DND-41 (cell line): ENCODE measurements around the gene SHISA2.
A peak's percentile ranks its signal among the peaks of the same experiment; 100 is the strongest.

Experiments
- ATAC-seq: fragments of 200-7000 bp; cut with Tn5 transposase; 3 replicates; pipeline ENCODE4 v1.9.1; 2021; ENCODE audit warnings: low read depth; ENCODE audit not compliant: insufficient read depth
- DNase-seq: peaks from one replicate; pipeline ENCODE4 v3.0.0-alpha.2; 2020
- H2AFZ ChIP-seq: 2 replicates; pipeline ENCODE4 v1.6.0; 2012; ENCODE audit warnings: low read depth, low read length
- H3K27ac ChIP-seq: 2 replicates; pipeline ENCODE4 v1.5.1; 2012; ENCODE audit warnings: low read length, inconsistent platforms
- H3K27me3 ChIP-seq: fragments of 200-600 bp; sonication (generic); 2 replicates; pipeline ENCODE4 v1.6.0; 2012; ENCODE audit warnings: low read length, mild to moderate bottlenecking, inconsistent platforms; ENCODE audit not compliant: insufficient read depth, poor library complexity
- H3K36me3 ChIP-seq: 2 replicates; pipeline ENCODE4 v1.5.1; 2012; ENCODE audit warnings: low read length, inconsistent platforms; ENCODE audit not compliant: insufficient read depth
- H3K4me1 ChIP-seq: 2 replicates; pipeline ENCODE4 v1.5.1; 2012; ENCODE audit warnings: mild to moderate bottlenecking, low read length; ENCODE audit not compliant: insufficient read depth
- H3K4me2 ChIP-seq: 2 replicates; pipeline ENCODE4 v1.6.0; 2012; ENCODE audit warnings: mild to moderate bottlenecking, moderate library complexity, low read length, inconsistent platforms; ENCODE audit not compliant: insufficient read depth
- H3K4me3 ChIP-seq, 2 experiments: fragments of 200-600 bp in 1 of 2; shearing (Covaris generic) in 1 of 2; 2 replicates each; pipeline ENCODE4 v1.5.1; 2012 to 2016; ENCODE audit warnings: inconsistent platforms in 2 of 2, low read length in 2 of 2, mild to moderate bottlenecking in 2 of 2, low read depth in 1 of 2, moderate library complexity in 1 of 2
- H3K79me2 ChIP-seq: 2 replicates; pipeline ENCODE4 v1.6.0; 2012; ENCODE audit warnings: low read length, inconsistent platforms; ENCODE audit not compliant: insufficient read depth
- H3K9ac ChIP-seq: 2 replicates; pipeline ENCODE4 v1.6.0; 2012; ENCODE audit warnings: low read depth, mild to moderate bottlenecking, inconsistent platforms, low read length, moderate library complexity
- H3K9me3 ChIP-seq: 2 replicates; pipeline ENCODE4 v1.5.1; 2012; ENCODE audit warnings: low read length, moderate library complexity, mild to moderate bottlenecking, inconsistent platforms; ENCODE audit not compliant: insufficient read depth, severe bottlenecking
- H4K20me1 ChIP-seq: 2 replicates; pipeline ENCODE4 v1.6.0; 2012; ENCODE audit warnings: low read length; ENCODE audit not compliant: insufficient read depth
- EZH2 ChIP-seq: IDR thresholded peaks from 3 replicates; pipeline ENCODE4 v1.6.1; 2012; ENCODE audit warnings: borderline replicate concordance, low read depth, mild to moderate bottlenecking, moderate library complexity, low read length, inconsistent platforms; ENCODE audit not compliant: severe bottlenecking
- TF ChIP-seq, protein P1 (sequence below): IDR thresholded peaks from 2 replicates; pipeline ENCODE4 v1.5.1; 2012; ENCODE audit warnings: borderline replicate concordance, low read length, moderate library complexity, mild to moderate bottlenecking; ENCODE audit not compliant: poor library complexity, severe bottlenecking; ENCODE audit errors: extremely low read depth

Gene SHISA2

GRCh38 chr13:26041444-26041843 lies 10.4 kb downstream of the SHISA2 start:
- Histone ChIP-seq H3K36me3 (peaks cover 20% of the 10 kb centered on the region), H3K4me1 (peaks cover 25% of the 10 kb centered on the region), H3K4me3 (no peak overlapping the region), H3K27me3 (no peaks in the 10 kb centered on the region), H3K9me3 (no peaks in the 10 kb centered on the region), H3K9ac (no peak overlapping the region), H3K4me2 (no peak overlapping the region), H3K27ac (no peak overlapping the region), H4K20me1 (no peaks in the 10 kb centered on the region), H2AFZ (no peak overlapping the region), H3K79me2 (peaks cover 4% of the 10 kb centered on the region; the same call in 1 of the 2 replicates)
- TF ChIP-seq, protein P1, sequence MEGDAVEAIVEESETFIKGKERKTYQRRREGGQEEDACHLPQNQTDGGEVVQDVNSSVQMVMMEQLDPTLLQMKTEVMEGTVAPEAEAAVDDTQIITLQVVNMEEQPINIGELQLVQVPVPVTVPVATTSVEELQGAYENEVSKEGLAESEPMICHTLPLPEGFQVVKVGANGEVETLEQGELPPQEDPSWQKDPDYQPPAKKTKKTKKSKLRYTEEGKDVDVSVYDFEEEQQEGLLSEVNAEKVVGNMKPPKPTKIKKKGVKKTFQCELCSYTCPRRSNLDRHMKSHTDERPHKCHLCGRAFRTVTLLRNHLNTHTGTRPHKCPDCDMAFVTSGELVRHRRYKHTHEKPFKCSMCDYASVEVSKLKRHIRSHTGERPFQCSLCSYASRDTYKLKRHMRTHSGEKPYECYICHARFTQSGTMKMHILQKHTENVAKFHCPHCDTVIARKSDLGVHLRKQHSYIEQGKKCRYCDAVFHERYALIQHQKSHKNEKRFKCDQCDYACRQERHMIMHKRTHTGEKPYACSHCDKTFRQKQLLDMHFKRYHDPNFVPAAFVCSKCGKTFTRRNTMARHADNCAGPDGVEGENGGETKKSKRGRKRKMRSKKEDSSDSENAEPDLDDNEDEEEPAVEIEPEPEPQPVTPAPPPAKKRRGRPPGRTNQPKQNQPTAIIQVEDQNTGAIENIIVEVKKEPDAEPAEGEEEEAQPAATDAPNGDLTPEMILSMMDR, result no peak
- no peak for TF ChIP-seq EZH2
- DNase-seq (no peak), ATAC-seq (no peak)

DNA sequence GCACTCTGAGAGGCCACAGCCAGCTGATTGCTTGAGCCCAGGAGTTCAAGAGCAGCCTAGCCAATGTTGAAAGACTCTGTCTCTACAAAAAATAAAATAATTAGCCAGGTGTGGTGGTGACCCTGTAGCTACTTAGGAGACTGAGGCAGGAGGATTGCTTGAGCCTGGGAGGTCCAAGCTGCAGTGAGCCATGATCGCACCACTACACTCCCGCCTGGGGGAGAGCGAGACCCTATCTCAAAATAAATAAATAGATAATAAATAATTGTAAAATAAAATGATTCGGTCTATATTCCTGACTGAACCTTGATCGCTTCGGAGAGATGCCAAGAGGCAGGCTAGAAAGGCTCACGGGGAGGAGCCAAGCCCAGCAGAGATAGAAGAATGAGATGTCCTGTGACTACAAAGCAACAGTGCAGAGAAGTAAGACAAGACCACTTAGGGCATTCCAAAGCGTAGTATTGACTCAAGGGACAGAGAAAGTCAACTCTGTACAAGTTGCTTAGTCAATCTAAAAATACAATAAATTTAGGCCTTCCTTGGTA lies 12.8 kb downstream of the SHISA2 start:
- no peak for ATAC-seq
- no peak overlapping the region for H3K9ac ChIP-seq
- no peak overlapping the region for H3K4me2 ChIP-seq
- H3K27me3 ChIP-seq, result no peaks in the 10 kb centered on the region
- no peak for DNase-seq
- H2AFZ ChIP-seq, result no peak overlapping the region
- 0 out of 2 replicates have a peak, but pooled peaks cover under 1% of the 10 kb centered on the region for H3K4me1 ChIP-seq
- no peak overlapping the region for H3K4me3 ChIP-seq
- no peak overlapping the region for H3K27ac ChIP-seq
- H4K20me1 ChIP-seq, result no peaks in the 10 kb centered on the region
- peaks cover 2% of the 10 kb centered on the region for H3K9me3 ChIP-seq
- H3K36me3 ChIP-seq, result peaks cover 3% of the 10 kb centered on the region; the same call in 1 of the 2 replicates
- no peaks in the 10 kb centered on the region for H3K79me2 ChIP-seq
- TF ChIP-seq EZH2, result no peak
- TF ChIP-seq, protein P1, result no peak

- Histone ChIP-seq H4K20me1 (no peaks in the 10 kb centered on the region), H3K4me2 (no peak overlapping the region), H3K9ac (no peak overlapping the region), H3K4me3 (no peak overlapping the region), H3K27ac (no peak overlapping the region), H3K27me3 (no peaks in the 10 kb centered on the region), H3K79me2 (no peaks in the 10 kb centered on the region), H3K9me3 (peaks cover 2% of the 10 kb centered on the region), H2AFZ (no peak overlapping the region), H3K4me1 (0 out of 2 replicates have a peak, but pooled peaks cover 3% of the 10 kb centered on the region), H3K36me3 (no peaks in the 10 kb centered on the region)
- TF ChIP-seq EZH2, result no peak
- TF ChIP-seq, protein P1, result peak; percentile 79
- peak; percentile 53 for DNase-seq
- peak; percentile 77 for ATAC-seq
Observed at GRCh38 chr13:26037302-26037701, 14.5 kb downstream of the SHISA2 start.

DNA sequence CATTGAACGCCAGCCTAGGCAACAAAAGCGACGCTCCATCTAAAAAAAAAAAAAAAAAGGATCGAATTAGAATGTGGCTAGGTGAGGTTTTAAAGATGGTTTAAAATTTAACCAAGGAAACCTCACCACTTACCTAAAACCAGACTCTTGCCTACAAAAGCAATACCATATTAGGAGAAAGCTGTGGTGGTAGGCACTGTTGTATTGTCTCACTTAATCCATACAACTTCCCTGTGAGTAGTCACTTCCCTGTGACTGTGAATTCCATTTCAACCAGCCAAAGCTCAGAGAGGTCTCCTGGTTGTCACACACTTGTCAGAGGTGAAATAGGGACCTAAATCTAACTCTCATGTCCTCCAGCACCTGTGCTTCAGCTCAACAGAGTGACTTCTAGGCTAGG lies 15.4 kb downstream of the SHISA2 start:
- DNase-seq, result no peak
- H2AFZ ChIP-seq, result no peak overlapping the region

More for the DNA sequence above, 15.4 kb downstream of the SHISA2 start:
- no peaks in the 10 kb centered on the region for H3K79me2 ChIP-seq
- no peak overlapping the region for H3K4me2 ChIP-seq
- H3K9ac ChIP-seq, result no peak overlapping the region
- H3K27ac ChIP-seq, result no peak overlapping the region
- no peak overlapping the region for H3K4me3 ChIP-seq
- no peaks in the 10 kb centered on the region for H4K20me1 ChIP-seq
- TF ChIP-seq EZH2, result no peak
- TF ChIP-seq, protein P1, result no peak
- no peaks in the 10 kb centered on the region for H3K27me3 ChIP-seq
- ATAC-seq, result no peak
- H3K4me1 ChIP-seq, result 0 out of 2 replicates have a peak, but pooled peaks cover 3% of the 10 kb centered on the region
- H3K36me3 ChIP-seq, result no peaks in the 10 kb centered on the region
- peaks cover 2% of the 10 kb centered on the region for H3K9me3 ChIP-seq
